ENCODE data around the gene WFS1. TPM values are rescaled to one million over a fixed set of nuclear protein-coding genes. Genes with fewer than 3 reads are reported as not detected.

The WFS1 gene
- total and polyA plus RNA-seq, 7 donors: 5.9 to 13.3 (median 8.8) TPM

- DNase-seq (peak in 1 of 2 donors; percentile 39), ATAC-seq (no peak)
- Histone ChIP-seq H3K9me3 (no peaks in the 10 kb centered on the region), H3K4me3 (no peak overlapping the region), H3K36me3 (ENCODE audit: insufficient read depth in 1 of 2, low read depth in 1 of 2) (no peaks in the 10 kb centered on the region), H3K27ac (no peak overlapping the region), H3K4me1 (no peaks in the 10 kb centered on the region), H3K27me3 (ENCODE audit: insufficient read depth in 3 of 3, low read length in 2 of 3) (peaks cover 0 to 29% (median 9%) of the 10 kb centered on the region in 3 donors)
- WGBS, 3 donors: 81 to 85% (median 84%) methylated on average over 19 of the region's 19 CpGs
- TF ChIP-seq CTCF (IDR thresholded peaks at IDR 0.05): peak; percentile 27
- intact Hi-C loops (cut with DNase I): loop anchor here in 1 of 2 donors (10.0 kb wide), 1 partner anchor 211 kb away; no protein-coding TSS in a partner anchor
Measured at GRCh38 chr4:6333301-6334202, 63.9 kb downstream of the WFS1 start.

GRCh38 chr4:6334203-6334887 lies 64.7 kb downstream of the WFS1 start:
- H3K27me3 ChIP-seq (ENCODE audit: insufficient read depth in 3 of 3, low read length in 2 of 3): peaks cover 0 to 32% (median 9%) of the 10 kb centered on the region in 3 donors
- 62 to 68% (median 66%) methylated on average over 5 of the region's 5 CpGs for WGBS, 3 donors
- DNase-seq: peak in 1 of 2 donors; percentile 14
- H3K4me1 ChIP-seq: no peaks in the 10 kb centered on the region
- no peaks in the 10 kb centered on the region for H3K9me3 ChIP-seq
- no peak for TF ChIP-seq CTCF (IDR thresholded peaks at IDR 0.05)
- ATAC-seq: no peak
- no peak overlapping the region for H3K27ac ChIP-seq
- H3K36me3 ChIP-seq (ENCODE audit: insufficient read depth in 1 of 2, low read depth in 1 of 2): no peaks in the 10 kb centered on the region
- intact Hi-C loops (cut with DNase I): loop anchor here in 1 of 2 donors (10.0 kb wide), 1 partner anchor 210 kb away; no protein-coding TSS in a partner anchor
- H3K4me3 ChIP-seq: no peak overlapping the region

- no peak for TF ChIP-seq CTCF (IDR thresholded peaks at IDR 0.05)
- H3K27ac ChIP-seq: no peak overlapping the region
- H3K9me3 ChIP-seq: no peaks in the 10 kb centered on the region
- no peak overlapping the region for H3K4me3 ChIP-seq
- WGBS, 3 donors: 55 to 61% (median 60%) methylated on average over 12 of the region's 12 CpGs
- intact Hi-C loops (cut with DNase I): loop anchor here in 1 of 2 donors (10.0 kb wide), 1 partner anchor 210 kb away; no protein-coding TSS in a partner anchor
- ATAC-seq (no peak), DNase-seq (peak in 1 of 2 donors; percentile 28)
- H3K27me3 ChIP-seq (ENCODE audit: insufficient read depth in 3 of 3, low read length in 2 of 3): peaks cover 0 to 40% (median 9%) of the 10 kb centered on the region in 3 donors
- no peaks in the 10 kb centered on the region for H3K36me3 ChIP-seq (ENCODE audit: insufficient read depth in 1 of 2, low read depth in 1 of 2)
- H3K4me1 ChIP-seq: no peaks in the 10 kb centered on the region
Measured at GRCh38 chr4:6335040-6335590, 65.5 kb downstream of the WFS1 start.

GRCh38 chr4:6336166-6336565 lies 66.5 kb downstream of the WFS1 start:
- intact Hi-C loops (cut with DNase I): loop anchor here in 1 of 2 donors (10.0 kb wide), 1 partner anchor 209 kb away; no protein-coding TSS in a partner anchor
- no peak for ATAC-seq

More at GRCh38 chr4:6336166-6336565, 66.5 kb downstream of the WFS1 start:
- Histone ChIP-seq H3K4me3 (no peak overlapping the region), H3K27me3 (ENCODE audit: insufficient read depth in 3 of 3, low read length in 2 of 3) (peaks cover 0 to 49% (median 8%) of the 10 kb centered on the region in 3 donors), H3K9me3 (no peaks in the 10 kb centered on the region), H3K4me1 (no peaks in the 10 kb centered on the region), H3K27ac (no peak overlapping the region), H3K36me3 (ENCODE audit: insufficient read depth in 1 of 2, low read depth in 1 of 2) (no peaks in the 10 kb centered on the region)
- WGBS, 3 donors: 61 to 74% (median 67%) methylated on average over 12 to 13 of the region's 13 CpGs
- peak in 1 of 2 donors; percentile 15 for DNase-seq
- no peak for TF ChIP-seq CTCF (IDR thresholded peaks at IDR 0.05)
